ENCODE data around the gene UBE2J2.

DNA sequence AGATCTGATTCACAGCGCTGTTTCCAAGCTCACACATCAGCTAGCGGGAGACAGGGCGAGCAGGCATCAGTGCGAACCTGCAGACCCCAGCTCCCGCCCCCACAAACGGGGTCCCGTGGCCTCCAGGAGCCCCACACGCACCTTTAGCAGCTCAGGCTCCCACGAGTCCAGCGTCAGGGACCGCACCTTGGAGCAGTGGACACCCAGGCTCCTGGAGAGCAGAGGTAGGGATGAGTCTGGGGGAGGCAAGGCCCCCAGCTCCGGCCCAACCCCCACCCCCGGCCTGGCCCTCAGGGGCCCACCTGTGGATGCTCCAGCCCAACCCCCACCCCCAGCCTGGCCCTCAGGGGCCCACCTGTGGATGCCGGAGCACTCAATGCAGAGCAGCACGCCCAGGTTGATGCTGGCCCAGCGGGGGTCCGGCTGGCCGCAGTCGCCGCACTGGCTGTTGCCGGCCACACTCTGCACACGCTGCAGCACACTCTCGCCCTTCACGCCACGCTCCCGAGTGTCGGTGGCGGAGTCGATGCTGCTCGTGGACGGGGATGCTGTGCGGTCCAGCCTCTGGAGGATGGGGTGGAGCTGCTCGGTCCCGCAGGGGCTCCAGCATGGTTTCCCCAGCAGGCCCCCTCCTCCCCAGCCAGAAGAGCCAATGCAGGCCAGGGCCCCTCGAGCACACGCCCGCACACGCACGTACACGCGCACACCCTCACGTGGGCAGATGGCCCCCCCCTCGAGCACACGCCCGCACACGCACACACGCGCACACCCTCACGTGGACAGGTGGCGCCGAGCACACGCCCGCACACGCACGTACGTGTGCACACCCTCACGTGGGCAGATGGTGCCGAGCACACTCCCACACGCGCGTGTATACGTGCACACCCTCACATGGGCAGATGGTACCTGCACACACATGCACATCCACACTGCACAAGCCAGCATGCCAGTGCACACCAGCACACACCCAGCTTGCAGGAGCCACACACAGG lies 22.7 kb upstream of the UBE2J2 start:
- TF ChIP-seq, protein P1, sequence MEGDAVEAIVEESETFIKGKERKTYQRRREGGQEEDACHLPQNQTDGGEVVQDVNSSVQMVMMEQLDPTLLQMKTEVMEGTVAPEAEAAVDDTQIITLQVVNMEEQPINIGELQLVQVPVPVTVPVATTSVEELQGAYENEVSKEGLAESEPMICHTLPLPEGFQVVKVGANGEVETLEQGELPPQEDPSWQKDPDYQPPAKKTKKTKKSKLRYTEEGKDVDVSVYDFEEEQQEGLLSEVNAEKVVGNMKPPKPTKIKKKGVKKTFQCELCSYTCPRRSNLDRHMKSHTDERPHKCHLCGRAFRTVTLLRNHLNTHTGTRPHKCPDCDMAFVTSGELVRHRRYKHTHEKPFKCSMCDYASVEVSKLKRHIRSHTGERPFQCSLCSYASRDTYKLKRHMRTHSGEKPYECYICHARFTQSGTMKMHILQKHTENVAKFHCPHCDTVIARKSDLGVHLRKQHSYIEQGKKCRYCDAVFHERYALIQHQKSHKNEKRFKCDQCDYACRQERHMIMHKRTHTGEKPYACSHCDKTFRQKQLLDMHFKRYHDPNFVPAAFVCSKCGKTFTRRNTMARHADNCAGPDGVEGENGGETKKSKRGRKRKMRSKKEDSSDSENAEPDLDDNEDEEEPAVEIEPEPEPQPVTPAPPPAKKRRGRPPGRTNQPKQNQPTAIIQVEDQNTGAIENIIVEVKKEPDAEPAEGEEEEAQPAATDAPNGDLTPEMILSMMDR (IDR thresholded peaks at IDR 0.05; ENCODE audit: low read depth, low read length, missing input control): no peak
- TF ChIP-seq, protein P2, sequence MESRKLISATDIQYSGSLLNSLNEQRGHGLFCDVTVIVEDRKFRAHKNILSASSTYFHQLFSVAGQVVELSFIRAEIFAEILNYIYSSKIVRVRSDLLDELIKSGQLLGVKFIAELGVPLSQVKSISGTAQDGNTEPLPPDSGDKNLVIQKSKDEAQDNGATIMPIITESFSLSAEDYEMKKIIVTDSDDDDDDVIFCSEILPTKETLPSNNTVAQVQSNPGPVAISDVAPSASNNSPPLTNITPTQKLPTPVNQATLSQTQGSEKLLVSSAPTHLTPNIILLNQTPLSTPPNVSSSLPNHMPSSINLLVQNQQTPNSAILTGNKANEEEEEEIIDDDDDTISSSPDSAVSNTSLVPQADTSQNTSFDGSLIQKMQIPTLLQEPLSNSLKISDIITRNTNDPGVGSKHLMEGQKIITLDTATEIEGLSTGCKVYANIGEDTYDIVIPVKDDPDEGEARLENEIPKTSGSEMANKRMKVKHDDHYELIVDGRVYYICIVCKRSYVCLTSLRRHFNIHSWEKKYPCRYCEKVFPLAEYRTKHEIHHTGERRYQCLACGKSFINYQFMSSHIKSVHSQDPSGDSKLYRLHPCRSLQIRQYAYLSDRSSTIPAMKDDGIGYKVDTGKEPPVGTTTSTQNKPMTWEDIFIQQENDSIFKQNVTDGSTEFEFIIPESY (IDR thresholded peaks at IDR 0.05): no peak
- TF ChIP-seq YY1 (IDR thresholded peaks at IDR 0.05): no peak
- TF ChIP-seq, protein P3, sequence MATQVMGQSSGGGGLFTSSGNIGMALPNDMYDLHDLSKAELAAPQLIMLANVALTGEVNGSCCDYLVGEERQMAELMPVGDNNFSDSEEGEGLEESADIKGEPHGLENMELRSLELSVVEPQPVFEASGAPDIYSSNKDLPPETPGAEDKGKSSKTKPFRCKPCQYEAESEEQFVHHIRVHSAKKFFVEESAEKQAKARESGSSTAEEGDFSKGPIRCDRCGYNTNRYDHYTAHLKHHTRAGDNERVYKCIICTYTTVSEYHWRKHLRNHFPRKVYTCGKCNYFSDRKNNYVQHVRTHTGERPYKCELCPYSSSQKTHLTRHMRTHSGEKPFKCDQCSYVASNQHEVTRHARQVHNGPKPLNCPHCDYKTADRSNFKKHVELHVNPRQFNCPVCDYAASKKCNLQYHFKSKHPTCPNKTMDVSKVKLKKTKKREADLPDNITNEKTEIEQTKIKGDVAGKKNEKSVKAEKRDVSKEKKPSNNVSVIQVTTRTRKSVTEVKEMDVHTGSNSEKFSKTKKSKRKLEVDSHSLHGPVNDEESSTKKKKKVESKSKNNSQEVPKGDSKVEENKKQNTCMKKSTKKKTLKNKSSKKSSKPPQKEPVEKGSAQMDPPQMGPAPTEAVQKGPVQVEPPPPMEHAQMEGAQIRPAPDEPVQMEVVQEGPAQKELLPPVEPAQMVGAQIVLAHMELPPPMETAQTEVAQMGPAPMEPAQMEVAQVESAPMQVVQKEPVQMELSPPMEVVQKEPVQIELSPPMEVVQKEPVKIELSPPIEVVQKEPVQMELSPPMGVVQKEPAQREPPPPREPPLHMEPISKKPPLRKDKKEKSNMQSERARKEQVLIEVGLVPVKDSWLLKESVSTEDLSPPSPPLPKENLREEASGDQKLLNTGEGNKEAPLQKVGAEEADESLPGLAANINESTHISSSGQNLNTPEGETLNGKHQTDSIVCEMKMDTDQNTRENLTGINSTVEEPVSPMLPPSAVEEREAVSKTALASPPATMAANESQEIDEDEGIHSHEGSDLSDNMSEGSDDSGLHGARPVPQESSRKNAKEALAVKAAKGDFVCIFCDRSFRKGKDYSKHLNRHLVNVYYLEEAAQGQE (IDR thresholded peaks at IDR 0.05): no peak
- no peak for TF ChIP-seq EGR1 (IDR thresholded peaks at IDR 0.05; ENCODE audit: low read depth in 2 of 2)
- TF ChIP-seq JUND (IDR thresholded peaks at IDR 0.05): no peak
